UCSD-AML1 (cell line): ENCODE measurements around the gene CHST3.
"Not testable (repeated sequence)": the region's sequence is repeated elsewhere in the genome, so short reads cannot be mapped to it uniquely, and the experiment has no call there.

Source experiments
- DNase-seq: peaks from one replicate; lab custom pipeline; 2025; ENCODE audit not compliant: unreplicated experiment; lab: John Stamatoyannopoulos, UW

CHST3 gene, protein sequence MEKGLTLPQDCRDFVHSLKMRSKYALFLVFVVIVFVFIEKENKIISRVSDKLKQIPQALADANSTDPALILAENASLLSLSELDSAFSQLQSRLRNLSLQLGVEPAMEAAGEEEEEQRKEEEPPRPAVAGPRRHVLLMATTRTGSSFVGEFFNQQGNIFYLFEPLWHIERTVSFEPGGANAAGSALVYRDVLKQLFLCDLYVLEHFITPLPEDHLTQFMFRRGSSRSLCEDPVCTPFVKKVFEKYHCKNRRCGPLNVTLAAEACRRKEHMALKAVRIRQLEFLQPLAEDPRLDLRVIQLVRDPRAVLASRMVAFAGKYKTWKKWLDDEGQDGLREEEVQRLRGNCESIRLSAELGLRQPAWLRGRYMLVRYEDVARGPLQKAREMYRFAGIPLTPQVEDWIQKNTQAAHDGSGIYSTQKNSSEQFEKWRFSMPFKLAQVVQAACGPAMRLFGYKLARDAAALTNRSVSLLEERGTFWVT

DNA sequence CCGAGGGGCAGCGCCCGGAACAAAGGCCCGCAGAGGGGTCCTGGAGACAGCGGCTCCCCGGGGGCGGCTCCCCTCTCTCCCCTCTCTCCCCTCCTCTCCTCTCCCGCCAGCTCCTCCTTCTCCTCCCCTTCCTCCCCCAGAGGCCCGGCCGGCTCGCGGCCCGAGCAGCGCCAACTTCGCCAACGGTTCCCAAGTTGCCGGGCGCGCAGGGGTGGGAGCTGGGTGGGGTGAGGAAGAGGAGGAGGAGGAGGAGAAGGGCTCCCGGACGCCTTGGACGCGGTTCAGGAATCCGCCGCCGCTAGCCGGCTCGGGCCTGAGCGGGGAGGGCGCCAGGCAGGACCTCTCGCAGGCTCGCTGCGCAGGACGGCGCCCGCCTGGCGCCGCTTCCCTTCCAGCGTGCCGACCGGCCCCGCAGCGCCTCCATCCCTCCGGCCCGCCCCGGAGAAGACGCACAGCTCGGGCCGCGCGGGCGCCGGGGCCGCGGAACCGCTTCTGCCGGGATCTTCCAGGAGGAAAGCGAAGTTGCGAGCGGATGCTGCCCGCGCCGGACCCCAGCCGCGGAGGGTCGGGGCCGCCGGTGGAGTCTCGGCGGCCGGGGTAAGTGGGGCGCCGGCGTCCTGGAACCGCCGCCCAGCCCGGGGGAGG, at the start of gene CHST3:
CHST3 (plus strand) TSS at position 298 of the 645 bp plus-strand sequence. CDS start 41,448 bp downstream, outside the sequence.
- peak; percentile 39 for DNase-seq

DNA sequence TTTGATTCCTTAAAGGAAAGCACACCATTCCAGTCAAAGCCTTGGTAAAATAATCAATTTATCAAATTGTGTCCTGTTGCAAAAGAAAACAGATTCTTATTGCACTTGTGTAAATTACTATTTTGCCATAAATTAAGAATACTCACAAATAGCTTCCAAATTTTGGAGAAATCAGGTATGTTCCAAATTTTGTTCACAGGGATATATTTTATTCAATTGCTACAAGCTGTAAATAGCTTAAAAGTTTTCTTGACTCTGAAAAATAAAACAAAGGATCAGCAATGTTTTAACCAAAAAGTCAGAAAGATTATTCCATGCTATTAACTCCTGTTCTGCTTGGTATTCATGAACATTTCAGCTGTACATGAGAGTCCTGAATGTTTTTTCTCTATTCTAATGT, 47.4 kb upstream of the CHST3 start:
- no peak for DNase-seq

DNA sequence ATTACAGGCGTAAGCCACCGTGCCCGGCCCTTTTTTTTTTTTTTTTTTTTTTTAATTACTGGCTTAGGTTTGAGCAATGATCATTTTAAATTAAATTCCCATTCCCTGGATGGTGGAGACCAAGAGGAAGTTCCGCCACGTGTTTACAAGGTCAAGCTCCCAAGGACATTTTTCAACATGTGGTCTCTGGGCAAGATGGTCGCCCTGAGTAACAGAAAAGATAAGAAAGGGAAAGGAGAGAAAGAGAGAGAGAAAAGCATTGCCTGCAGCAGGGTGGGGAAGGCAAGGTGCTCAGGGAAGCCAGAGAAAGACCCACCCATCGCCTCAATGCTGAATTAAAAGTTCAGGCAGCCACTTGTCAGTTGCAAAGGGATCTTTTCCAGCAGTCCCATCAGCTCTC, 45.2 kb upstream of the CHST3 start:
- DNase-seq = no peak

DNA sequence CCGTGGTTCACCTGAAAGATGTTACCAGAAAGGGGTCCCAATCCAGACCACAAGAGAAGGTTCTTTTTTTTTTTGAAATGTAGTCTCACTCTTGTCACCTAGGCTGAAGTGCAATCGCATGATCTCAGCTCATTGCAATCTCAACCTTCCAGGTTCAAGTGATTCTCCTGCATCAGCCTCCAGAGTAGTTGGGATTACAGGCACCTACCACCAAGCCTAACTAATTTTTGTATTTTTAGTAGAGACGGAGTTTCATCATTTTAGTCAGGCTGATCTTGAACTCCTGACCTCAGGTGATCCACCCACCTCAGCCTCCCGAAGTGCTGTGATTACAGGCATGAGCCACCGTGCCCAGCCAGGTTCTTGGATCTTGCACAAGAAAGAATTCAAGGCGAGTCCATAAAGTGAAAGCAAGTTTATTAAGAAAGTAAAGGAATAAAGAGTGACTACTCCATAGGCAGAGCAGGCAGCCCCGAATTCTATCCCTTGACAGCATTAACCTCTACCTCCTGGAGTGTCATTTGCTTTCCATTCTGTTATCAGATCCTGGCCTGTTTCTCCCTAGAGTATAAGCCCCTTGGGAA, 44.1 kb upstream of the CHST3 start:
- not testable (repeated sequence) for DNase-seq

DNA sequence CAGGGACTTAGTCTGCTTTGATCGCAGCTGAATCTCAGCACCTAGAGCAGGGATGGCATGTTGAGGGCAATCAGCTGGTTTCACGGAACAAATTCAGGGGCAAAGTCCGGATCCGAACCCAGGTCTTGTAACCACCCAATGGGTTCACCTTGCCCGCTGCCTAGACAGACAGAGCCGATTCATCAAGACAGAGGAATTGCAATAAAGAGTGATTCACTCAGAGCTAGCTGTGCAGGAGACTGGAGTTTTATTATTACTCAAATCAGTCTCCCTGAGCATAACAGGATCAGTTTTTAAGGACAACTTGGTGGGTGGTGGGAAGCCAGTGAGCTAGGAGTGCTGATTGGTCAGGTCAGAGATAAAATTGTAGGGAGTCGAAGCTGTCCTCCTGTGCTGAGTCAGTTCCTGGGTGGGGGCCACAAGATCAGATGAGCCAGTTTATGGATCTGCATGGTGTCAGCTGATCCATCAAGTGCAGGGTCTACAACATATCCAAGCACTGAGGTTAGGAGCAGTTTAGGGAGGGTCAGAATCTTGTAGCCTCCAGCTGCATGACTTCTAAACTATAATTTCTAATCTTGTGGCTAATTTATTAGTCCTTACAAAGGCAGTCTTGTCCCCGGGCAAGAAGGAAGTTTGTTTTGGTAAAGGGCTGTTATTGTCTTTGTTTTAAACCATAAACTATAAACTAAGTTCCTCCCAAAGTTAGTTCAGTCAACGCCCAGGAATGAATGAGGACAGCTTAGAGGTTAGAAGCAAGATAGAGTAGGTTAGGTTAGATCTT, 43.5 kb upstream of the CHST3 start:
- DNase-seq = no peak

DNA sequence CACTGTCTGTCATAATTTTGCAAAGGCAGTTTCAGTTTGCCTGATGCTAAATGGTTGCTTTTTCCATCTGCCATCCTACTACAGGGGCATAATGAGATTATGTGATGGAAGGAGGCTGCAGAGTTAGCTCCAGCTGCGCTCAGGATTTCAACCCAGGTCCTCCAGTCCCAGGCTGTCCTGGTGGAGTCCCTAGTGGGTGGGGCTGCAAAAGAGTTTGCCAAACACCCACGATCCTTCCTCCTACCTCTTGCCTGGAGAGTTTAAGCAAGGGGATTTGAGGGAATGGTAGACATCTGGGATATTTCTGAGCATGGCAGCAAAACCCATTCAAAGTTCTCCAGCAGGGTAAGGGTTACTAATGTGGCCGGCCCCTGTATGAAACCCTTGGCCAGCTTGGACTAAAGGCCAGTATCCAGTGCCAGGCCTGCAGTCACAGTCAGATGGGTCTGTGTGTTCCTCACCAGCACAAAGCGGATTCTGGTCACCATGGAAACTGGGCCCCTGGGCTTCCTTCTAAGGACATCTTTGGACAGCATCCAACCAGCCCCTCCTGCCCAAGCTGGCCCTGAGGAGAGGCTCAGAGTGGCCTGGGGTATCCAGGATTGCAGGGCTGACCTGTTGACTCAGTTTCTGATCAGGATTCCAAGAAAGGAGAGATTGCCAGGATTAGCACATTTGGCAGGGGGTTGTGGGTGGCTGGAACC, 42.7 kb upstream of the CHST3 start:
- DNase-seq = no peak

DNA sequence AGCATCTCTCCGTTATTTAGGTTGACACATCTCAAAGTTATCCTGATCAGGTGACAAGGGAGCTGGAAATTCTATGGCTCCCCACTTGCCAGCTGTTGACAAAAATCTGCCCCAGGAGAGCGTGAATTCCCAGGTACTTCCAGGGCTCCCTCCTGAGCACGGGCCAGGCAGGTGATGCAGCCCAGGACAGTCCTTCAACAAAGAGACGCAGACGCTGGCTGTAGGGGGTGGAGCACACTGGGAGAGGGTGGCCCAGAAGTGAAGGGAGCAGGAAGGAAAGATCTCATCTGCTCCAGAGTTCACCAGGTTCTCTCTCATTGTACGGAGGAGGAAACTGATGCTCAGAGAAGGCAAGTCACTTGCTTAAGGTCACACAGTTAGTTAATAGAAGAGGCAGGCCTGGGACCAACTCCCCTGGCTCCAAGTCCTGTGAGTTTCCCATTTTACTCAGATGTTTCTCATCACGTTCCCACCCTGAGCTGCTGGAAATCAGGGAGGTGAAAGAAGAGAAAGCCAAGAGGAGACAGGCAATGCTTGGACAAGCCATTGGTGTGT, 41.0 kb upstream of the CHST3 start:
- DNase-seq = no peak

DNA sequence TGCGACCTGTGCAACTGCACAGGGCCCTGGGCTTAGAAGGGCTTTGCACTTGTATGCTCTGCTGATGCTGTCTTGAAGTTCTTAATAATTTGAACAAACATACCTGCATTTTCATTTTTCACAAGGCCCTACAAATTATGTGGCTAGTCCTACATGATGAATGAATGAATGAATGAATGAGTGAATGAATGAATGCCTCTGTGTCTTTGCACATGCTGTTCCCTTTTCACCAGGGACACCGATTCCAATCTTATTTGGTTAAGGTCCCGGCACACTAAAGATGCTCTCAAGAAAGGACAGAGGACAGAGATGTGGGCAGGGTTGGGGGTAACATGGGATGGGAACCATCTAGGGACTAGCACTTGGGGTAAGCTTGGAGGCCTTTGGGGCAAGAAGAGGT, 39.4 kb upstream of the CHST3 start:
- DNase-seq = no peak

DNA sequence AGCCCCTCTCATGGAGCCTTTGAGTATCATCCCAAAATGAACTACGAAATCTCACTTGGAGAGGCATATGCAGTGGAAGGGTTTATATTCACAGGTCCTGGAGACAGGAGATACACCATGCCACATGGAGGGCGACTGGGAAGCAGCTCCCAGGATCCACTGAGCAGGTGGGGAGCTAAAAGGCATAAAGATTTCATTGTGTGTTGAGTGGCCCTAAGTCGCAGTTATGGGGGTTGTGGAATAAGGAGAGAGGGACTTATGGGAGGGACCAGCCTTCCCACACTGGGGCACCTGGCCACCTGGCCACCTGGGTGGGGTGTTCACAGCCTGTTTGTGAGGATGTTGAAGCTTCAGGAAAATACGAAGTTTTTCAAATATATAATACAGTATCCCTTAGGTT, 37.0 kb upstream of the CHST3 start:
- DNase-seq = no peak

DNA sequence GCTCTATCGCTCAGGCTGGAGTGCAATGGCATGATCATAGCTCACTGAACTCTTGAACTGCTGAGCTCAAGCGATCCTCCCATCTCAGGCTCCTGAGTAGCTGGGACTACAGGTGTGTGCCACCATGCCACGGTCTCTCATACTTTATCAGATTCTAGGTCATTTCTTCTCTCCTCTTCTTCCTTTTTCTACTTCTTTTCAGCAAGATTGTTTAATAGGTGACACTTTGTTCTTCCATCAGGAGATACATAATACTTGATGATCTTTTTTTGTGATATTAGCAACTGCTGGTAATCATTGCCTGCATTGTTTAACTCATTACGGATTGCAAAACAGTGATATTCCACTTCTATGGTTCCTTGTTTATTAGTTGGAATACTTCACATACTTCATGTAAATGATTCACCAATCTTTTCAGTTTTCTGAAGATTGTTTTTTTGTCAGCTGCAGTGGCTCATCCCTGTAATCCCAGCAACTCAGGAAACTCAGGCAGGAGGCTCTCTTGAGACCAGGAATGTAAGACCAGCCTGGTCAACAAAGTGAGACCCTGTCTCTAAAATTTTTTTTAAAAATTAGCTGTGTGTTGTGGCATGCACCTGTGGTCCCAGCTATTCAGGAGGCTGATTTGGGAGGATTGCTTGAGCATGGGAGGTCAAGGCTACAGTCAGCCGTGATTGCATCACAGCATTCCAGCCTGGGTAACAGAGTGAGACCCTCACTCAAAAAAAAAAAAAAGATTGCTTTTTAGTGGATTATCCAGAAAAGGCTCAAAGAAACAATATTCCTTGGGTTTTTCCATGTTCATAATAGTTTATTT, 36.2 kb upstream of the CHST3 start:
- DNase-seq = no peak

DNA sequence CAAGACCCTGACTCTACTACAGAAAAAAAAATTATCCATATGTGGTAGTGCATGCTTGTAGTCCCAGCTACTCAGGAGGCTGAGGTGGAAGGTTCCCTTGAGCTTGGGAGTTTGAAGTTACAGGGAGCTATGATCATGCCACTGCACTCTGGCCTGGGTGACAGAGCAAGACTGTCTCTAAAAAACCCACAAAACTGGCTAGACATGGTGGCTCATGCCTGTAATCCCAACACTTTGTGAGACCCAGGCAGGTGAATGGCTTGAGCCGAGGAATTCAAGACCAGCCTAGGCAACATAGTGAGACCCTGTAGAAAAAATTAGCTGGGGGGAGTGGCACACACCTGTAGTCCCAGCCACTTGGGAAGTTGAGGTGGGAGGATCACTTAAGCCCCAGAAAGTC, 32.9 kb upstream of the CHST3 start:
- DNase-seq = no peak

DNA sequence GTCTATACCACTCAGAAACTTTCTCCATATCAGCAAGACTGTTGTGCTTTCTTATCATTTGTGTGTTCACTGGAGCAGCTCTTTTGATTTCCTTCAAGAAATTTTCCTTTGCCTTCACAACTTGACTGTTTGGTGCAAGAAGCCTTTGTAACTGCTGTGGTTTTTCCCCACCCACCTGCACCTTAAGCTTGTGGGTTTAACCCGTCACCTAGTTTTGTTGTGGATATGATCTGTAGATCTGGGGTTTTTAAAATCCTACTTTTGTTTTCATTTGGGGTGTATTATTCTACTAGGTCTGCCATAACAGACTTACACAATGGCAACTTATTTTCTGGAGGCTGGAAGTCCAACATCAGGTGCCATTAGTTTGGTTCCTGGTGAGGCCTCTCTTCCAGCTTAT, 30.5 kb upstream of the CHST3 start:
- no peak for DNase-seq

DNA sequence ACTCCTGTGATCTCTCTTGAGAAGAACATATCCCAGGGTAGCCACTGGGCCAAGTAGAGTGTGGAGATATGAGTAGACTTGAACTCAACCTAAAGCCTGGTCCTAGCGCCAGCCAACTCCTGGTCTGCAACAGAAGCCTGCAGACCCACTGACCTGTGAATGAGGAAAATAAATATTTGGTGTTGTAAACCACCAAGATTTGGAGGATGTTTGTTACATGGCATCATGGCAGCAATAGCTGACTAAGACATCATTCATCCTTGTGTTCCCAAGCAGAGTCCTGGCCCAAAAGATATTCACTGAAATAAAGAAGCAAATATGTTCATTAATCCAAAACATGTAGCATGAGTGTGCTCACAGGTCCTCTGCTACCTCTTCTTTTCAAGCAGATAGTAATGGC, 26.0 kb upstream of the CHST3 start:
- no peak for DNase-seq

DNA sequence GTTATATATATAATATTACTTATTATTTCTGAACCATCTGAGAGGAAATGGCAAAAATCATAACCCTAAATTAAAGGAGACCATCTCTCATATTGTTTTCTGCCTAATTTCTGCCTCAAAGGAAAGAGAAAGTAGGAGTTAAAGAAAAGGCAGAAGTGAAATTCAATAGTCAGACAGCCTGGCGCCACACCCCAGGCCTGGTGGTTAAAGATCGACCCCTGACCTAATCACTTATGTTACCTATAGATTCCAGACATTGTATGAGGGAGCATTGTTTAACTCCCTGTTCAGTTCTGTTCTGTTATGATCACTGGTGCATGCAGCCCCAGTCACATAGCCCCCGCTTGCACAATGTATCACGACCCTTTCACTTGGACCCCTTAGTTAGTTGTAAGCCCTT, 24.9 kb upstream of the CHST3 start:
- DNase-seq = no peak

DNA sequence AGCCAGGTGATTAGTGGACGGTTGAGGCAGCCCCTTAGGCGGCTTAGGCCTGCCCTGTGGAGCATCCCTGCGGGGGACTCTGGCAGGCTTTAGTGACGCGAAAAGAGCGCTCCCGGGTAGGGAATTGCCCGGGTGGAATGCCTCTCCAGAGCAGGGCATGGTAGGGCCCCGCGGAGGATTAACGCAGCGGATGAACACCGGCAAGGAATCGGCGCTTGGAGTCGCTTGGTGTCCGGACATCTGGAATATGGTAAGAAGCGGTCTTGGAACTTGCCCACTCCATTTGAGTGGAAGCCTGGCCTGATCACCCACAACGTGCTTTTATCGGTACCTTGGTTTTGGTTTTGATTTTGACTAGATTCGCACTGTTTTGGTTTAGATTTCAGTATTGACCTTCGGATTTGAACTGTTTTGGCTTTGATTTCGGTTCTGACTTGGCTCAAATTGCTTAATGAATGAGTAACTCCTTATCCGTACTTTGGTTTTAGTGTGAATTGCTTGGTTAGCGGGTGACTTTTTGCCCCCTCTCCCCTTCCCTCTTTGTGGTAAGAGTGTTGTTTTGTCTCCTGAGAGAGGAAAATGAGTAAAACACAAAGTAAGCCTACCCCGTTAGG, 24.2 kb upstream of the CHST3 start:
- DNase-seq = no peak

DNA sequence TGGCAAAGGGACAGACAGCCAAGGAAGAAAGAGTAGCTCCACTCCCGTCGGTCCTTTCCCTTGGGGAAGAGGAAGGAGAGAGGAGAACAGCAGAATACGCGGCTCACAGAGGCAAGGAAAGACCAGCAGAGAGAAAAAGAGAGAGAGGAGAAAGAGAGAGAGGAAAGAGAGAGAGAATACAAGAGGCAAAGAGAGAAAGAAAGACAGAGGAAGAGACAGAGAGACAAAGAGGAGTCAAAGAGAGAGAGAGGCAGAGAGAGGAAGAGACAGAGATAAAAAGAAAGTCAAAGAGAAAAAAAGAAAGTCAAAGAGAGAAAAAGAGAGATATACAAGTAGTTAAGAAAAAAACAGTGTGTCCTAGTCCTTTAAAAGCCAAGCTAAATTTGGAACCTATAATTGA, 23.4 kb upstream of the CHST3 start:
- DNase-seq = no peak

DNA sequence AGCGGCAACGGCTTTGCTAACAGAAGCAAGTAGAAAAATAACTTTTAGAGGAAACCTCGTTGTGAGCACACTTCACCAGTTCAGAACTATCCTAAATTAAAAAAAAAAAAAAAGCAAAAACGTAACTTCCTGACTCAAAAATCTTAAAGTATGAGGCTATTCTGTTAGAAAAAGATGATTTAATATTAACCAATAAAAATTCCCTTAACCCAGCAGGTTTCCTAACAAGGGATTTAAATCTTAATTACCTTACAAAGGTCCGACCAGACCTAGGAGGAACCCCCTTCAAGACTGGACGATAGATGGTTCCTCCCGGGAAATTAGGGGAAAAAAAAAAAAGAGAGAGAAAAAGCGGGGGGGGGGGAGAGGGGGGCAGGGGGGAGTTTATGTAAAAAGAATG, 22.9 kb upstream of the CHST3 start:
- no peak for DNase-seq

DNA sequence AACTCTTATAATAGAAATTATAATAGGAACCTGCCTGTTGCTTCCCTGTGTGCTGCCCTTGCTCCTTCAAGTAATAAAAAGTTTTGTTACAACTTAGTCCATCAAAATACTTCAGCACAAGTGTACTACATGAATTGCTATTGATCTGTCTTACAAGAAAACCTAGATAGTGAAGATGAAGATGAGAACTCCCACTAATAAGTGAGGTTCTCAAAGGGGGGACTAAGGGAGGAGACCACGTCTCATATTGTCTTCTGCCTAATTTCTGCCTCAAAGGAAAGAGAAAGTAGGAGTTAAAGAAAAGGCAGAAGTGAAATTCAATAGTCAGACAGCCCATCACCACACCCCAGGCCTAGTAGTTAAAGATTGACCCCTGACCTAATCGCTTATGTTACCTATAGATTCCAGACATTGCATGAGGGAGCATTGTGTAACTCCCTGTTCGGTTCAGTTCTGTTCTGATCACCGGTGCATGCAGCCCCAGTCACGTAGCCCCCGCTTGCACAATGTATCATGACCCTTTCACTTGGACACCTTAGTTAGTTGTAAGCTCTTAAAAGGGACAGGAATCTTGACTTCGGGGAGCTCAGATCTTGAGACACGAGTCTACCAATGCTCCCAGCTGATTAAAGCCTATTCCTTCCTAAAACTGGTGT, 18.2 kb upstream of the CHST3 start:
- DNase-seq = no peak

DNA sequence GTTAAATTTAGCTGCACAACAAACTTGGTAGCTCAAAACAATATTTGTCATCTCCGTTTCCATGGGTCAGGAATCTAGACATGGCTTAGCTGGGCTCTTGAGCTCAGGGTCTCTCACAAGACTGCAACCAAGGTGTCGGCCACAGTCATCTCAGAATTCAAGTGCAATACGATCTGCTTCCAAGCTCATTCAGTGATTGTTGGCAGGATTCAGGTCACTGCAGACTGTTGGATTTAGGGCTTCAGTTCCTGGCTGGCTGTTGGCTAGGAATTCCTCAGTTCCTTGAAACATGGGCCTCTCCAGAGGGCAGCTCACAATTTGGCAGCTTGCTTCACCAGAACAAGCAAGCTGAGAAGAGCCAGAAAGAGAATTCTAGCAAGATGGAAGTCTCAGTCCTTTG, 17.5 kb upstream of the CHST3 start:
- DNase-seq = no peak
